Fibroblast of lung (primary cell): ENCODE measurements around the gene FAM114A1. TPM values are rescaled to one million over a fixed set of nuclear protein-coding genes. Genes with fewer than 3 reads are reported as not detected.

Experiments
- DNase-seq, 2 donors: peaks; one replicate each; pipeline versions ENCODE4 v3.0.0 to v3.0.0-alpha.2; 2010; ENCODE audit warnings: low read depth in 2 of 2
- H2AFZ ChIP-seq: 2 replicates; pipeline ENCODE4 v1.5.1; 2012; ENCODE audit warnings: low read length, control low read depth, inconsistent platforms
- H3K27ac ChIP-seq: 2 replicates; pipeline ENCODE4 v1.5.1; 2011; ENCODE audit warnings: low read length, control low read depth; ENCODE audit not compliant: insufficient read depth
- H3K27me3 ChIP-seq: 2 replicates; pipeline ENCODE4 v1.5.1; 2011; ENCODE audit warnings: mild to moderate bottlenecking, low read length; ENCODE audit not compliant: control insufficient read depth, insufficient read depth
- H3K36me3 ChIP-seq: 2 replicates; pipeline ENCODE4 v1.5.1; 2011; ENCODE audit warnings: low read length; ENCODE audit not compliant: control insufficient read depth, insufficient read depth
- H3K4me1 ChIP-seq: 2 replicates; pipeline ENCODE4 v1.5.1; 2011; ENCODE audit warnings: low read length; ENCODE audit not compliant: control insufficient read depth, insufficient read depth; ENCODE audit errors: extremely low read depth
- H3K4me2 ChIP-seq: 2 replicates; pipeline ENCODE4 v1.5.1; 2011; ENCODE audit warnings: low read length, control low read depth; ENCODE audit not compliant: insufficient read depth; ENCODE audit errors: extremely low read depth
- H3K4me3 ChIP-seq, 4 experiments: fragments of 200-600 bp in 1 of 4; sonication (generic) in 1 of 4; replicated peaks in 1 of 4; 2 replicates each; pipeline ENCODE4 v1.5.1; 2011 to 2016; ENCODE audit warnings: low read length in 4 of 4, low read depth in 3 of 4, mild to moderate bottlenecking in 3 of 4, control low read depth in 2 of 4, inconsistent platforms in 1 of 4, mixed read lengths in 1 of 4; ENCODE audit not compliant: insufficient read depth in 1 of 4; ENCODE audit errors: control extremely low read depth in 1 of 4
- H3K79me2 ChIP-seq: 2 replicates; pipeline ENCODE4 v1.5.1; 2012; ENCODE audit warnings: mild to moderate bottlenecking, low read length, inconsistent platforms; ENCODE audit not compliant: control insufficient read depth, insufficient read depth
- H3K9ac ChIP-seq: 2 replicates; pipeline ENCODE4 v1.5.1; 2011; ENCODE audit warnings: mild to moderate bottlenecking, low read length, control low read depth; ENCODE audit not compliant: insufficient read depth
- H3K9me3 ChIP-seq: 2 replicates; pipeline ENCODE4 v1.5.1; 2012; ENCODE audit warnings: low read depth, low read length; ENCODE audit not compliant: control insufficient read depth, insufficient read depth
- H4K20me1 ChIP-seq: 2 replicates; pipeline ENCODE4 v1.5.1; 2011; ENCODE audit warnings: low read length; ENCODE audit not compliant: control insufficient read depth, insufficient read depth; ENCODE audit errors: extremely low read depth
- CTCF ChIP-seq, 2 donors: IDR thresholded peaks in 1 of 2; conservative IDR thresholded peaks in 1 of 2; 1 replicate in 1 of 2; 2 replicates in 1 of 2; pipeline ENCODE4 v1.5.1; 2011 to 2012; ENCODE audit warnings: low read length in 2 of 2, control low read depth in 1 of 2, inconsistent platforms in 1 of 2, low read depth in 1 of 2, mild to moderate bottlenecking in 1 of 2
- EZH2 ChIP-seq: IDR thresholded peaks from 2 replicates; pipeline ENCODE4 v1.5.1; 2012; ENCODE audit warnings: low read length, control low read depth, mild to moderate bottlenecking; ENCODE audit errors: missing control alignments
- polyA plus RNA-seq, 2 donors: library from polyadenylated mRNA; depleted of rRNA in 1 of 2; stranded (reverse) in 1 of 2; unstranded in 1 of 2; fragments of >200 nt; gene quantifications; 2 replicates each; pipeline ENCODE4 v1.2.1, GENCODE V29; 2011 to 2012; ENCODE audit warnings: missing spikeins in 1 of 2
- total RNA-seq: library from RNA; depleted of rRNA; stranded (reverse); fragments of >200 nt; gene quantifications from 2 replicates; pipeline ENCODE4 v1.2.1, GENCODE V29; 2014

The FAM114A1 gene
- total and polyA plus RNA-seq, 2 donors (not counting 1 experiment from before 2014, with no cell fraction given): 296 to 402 TPM

GRCh38 chr4:38859501-38859900 is 8.1 kb upstream of the FAM114A1 start:
- Histone ChIP-seq H3K9me3 (no peaks in the 10 kb centered on the region), H3K36me3 (no peaks in the 10 kb centered on the region), H3K4me1 (peaks cover 11% of the 10 kb centered on the region), H2AFZ (no peak overlapping the region), H4K20me1 (no peaks in the 10 kb centered on the region), H3K27me3 (no peaks in the 10 kb centered on the region), H3K9ac (no peak overlapping the region), H3K4me3 (no peak overlapping the region), H3K27ac (no peak overlapping the region), H3K4me2 (no peak overlapping the region), H3K79me2 (no peaks in the 10 kb centered on the region)
- no peak for DNase-seq
- TF ChIP-seq EZH2 (no peak), CTCF (conservative IDR thresholded peaks at IDR 0.05 in 1 of 2, IDR thresholded peaks at IDR 0.05 in 1 of 2; ENCODE audit: low read depth in 1 of 2, low read length in 2 of 2) (no peak)

DNA sequence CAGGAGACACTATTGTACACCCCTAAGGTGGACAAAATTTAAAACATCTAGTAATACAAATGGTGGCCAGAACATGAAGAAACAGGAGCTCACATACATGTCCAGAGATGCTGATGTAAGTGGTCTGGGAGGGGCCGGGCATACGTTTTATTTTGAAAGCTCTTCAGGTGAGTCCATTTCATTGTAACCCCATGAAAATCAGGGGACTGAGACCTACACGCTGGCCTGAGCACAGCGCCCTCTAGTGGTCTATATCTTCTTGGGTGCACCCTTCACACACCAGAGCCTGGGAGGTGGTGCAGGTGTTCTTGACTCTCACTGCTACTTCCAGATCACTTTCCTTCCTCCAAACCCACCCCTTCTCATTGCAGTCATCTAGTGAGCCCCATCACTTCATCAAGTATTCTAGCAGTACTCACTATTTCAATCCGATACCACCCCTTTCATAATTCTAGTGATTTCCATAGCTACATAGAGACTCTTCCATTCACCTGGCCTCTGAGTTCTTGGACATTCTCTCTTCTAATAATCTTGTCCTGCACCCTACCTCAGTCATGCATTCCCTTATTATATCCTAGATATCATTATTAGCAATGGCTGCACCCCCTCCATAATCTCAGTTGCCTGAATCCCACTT is 6.7 kb upstream of the FAM114A1 start:
- no peak overlapping the region for H3K4me3 ChIP-seq
- no peak overlapping the region for H2AFZ ChIP-seq
- H3K27ac ChIP-seq: no peak overlapping the region
- H3K36me3 ChIP-seq: no peaks in the 10 kb centered on the region
- no peak for TF ChIP-seq EZH2
- TF ChIP-seq CTCF (conservative IDR thresholded peaks at IDR 0.05 in 1 of 2, IDR thresholded peaks at IDR 0.05 in 1 of 2; ENCODE audit: low read depth in 1 of 2, low read length in 2 of 2): peak; percentile 62 to 74
- no peaks in the 10 kb centered on the region for H3K9me3 ChIP-seq
- peaks cover 11% of the 10 kb centered on the region for H3K4me1 ChIP-seq
- no peak overlapping the region for H3K9ac ChIP-seq
- H3K27me3 ChIP-seq: no peaks in the 10 kb centered on the region
- H3K4me2 ChIP-seq: no peak overlapping the region
- H3K79me2 ChIP-seq: no peaks in the 10 kb centered on the region
- H4K20me1 ChIP-seq: no peaks in the 10 kb centered on the region
- DNase-seq: peak in 1 of 2 donors; percentile 33

GRCh38 chr4:38861791-38862190 is 5.8 kb upstream of the FAM114A1 start:
- Histone ChIP-seq H3K79me2 (no peaks in the 10 kb centered on the region), H3K36me3 (no peaks in the 10 kb centered on the region), H3K4me1 (peaks cover 11% of the 10 kb centered on the region), H4K20me1 (no peaks in the 10 kb centered on the region), H3K4me3 (no peak overlapping the region), H3K27me3 (no peaks in the 10 kb centered on the region), H3K9ac (no peak overlapping the region), H3K27ac (no peak overlapping the region), H2AFZ (no peak overlapping the region), H3K9me3 (no peaks in the 10 kb centered on the region), H3K4me2 (no peak overlapping the region)
- TF ChIP-seq CTCF (conservative IDR thresholded peaks at IDR 0.05 in 1 of 2, IDR thresholded peaks at IDR 0.05 in 1 of 2; ENCODE audit: low read depth in 1 of 2, low read length in 2 of 2): no peak
- TF ChIP-seq EZH2: no peak
- no peak for DNase-seq
